Activated CD4-positive, alpha-beta T cell treated with anti-CD3 and anti-CD28 coated beads, Interleukin-2, Interleukin-6, amounts not matched to agents 100 ng/mL and 50 ng/mL, durations not matched to agents 16 hours and 8 hours (primary cell): ENCODE results near the gene PLXNA4.

Source experiments
- DNase-seq: peaks from one replicate; pipeline ENCODE4 v3.0.0-alpha.2; 2020

The PLXNA4 gene

GRCh38 chr7:132307465-132307864 is 268.8 kb downstream of the PLXNA4 start:
- no peak for DNase-seq

- DNase-seq = no peak
These were observed 275.5 kb downstream of the PLXNA4 start for GRCh38 chr7:132300599-132301277.

GRCh38 chr7:132298790-132299189 is 277.5 kb downstream of the PLXNA4 start:
- DNase-seq = no peak

- DNase-seq = no peak
These were observed 279.4 kb downstream of the PLXNA4 start for GRCh38 chr7:132296820-132297219.

- DNase-seq = no peak
These were observed 281.1 kb downstream of the PLXNA4 start for GRCh38 chr7:132295175-132295574.

- no peak for DNase-seq
These were observed 283.5 kb downstream of the PLXNA4 start for GRCh38 chr7:132292803-132293202.

- DNase-seq = no peak
These were observed 284.8 kb downstream of the PLXNA4 start for GRCh38 chr7:132291481-132291880.

- no peak for DNase-seq
These were observed 286.2 kb downstream of the PLXNA4 start for GRCh38 chr7:132290021-132290420.

- no peak for DNase-seq
These were observed 289.4 kb downstream of the PLXNA4 start for GRCh38 chr7:132286836-132287235.

- DNase-seq = no peak
These were observed 295.9 kb downstream of the PLXNA4 start for GRCh38 chr7:132280335-132280734.

GRCh38 chr7:132279718-132280117 is 296.6 kb downstream of the PLXNA4 start:
- no peak for DNase-seq

GRCh38 chr7:132276976-132277725 is 299.1 kb downstream of the PLXNA4 start:
- no peak for DNase-seq

- no peak for DNase-seq
These were observed 300.0 kb downstream of the PLXNA4 start for GRCh38 chr7:132276234-132276630.

GRCh38 chr7:132275416-132276233 is 300.6 kb downstream of the PLXNA4 start:
- DNase-seq = no peak

- no peak for DNase-seq
These were observed 303.4 kb downstream of the PLXNA4 start for GRCh38 chr7:132272763-132273371.

GRCh38 chr7:132270517-132270916 is 305.8 kb downstream of the PLXNA4 start:
- no peak for DNase-seq

GRCh38 chr7:132269718-132270117 is 306.6 kb downstream of the PLXNA4 start:
- no peak for DNase-seq

GRCh38 chr7:132263151-132263550 is 313.1 kb downstream of the PLXNA4 start:
- no peak for DNase-seq

GRCh38 chr7:132262160-132262470 is 314.2 kb downstream of the PLXNA4 start:
- DNase-seq = no peak

- DNase-seq = no peak
These were observed 314.7 kb downstream of the PLXNA4 start for GRCh38 chr7:132261327-132262159.

- DNase-seq = no peak
These were observed 318.0 kb downstream of the PLXNA4 start for GRCh38 chr7:132258231-132258630.

GRCh38 chr7:132257253-132257652 is 319.0 kb downstream of the PLXNA4 start:
- DNase-seq = no peak
